H1 (cell line): ENCODE data around the gene GXYLT2. TPM values are rescaled to one million over a fixed set of nuclear protein-coding genes. Genes with fewer than 3 reads are reported as not detected.

Source experiments
- CTCF ChIA-PET: fragments of 300-600 bp; sonication (Branson Sonifier 250); formaldehyde crosslinking; loops from one replicate; lab custom pipeline; 2021; ENCODE audit not compliant: partially characterized antibody; lab: Charles Lee
- POLR2A ChIA-PET: fragments of 300-600 bp; sonication (Branson Sonifier 250); formaldehyde crosslinking; loops from one replicate; lab custom pipeline; 2021; ENCODE audit warnings: inconsistent platforms; ENCODE audit not compliant: partially characterized antibody; lab: Charles Lee
- DNase-seq, 2 experiments: peaks; one replicate each; pipeline versions ENCODE4 v3.0.0 to v3.0.0-alpha.2; 2010 to 2022; ENCODE audit warnings: low spot score in 2 of 2, low read depth in 1 of 2, mixed read lengths in 1 of 2
- FAIRE-seq: peaks from 2 replicates; lab custom pipeline; 2011; peaks lifted over from hg19 to GRCh38; lab: Jason Lieb, UNC
- H2AFZ ChIP-seq: 2 replicates; pipeline ENCODE4 v1.8.1; 2012; ENCODE audit warnings: low read length, inconsistent platforms
- H2AK5ac ChIP-seq: 2 replicates; pipeline ENCODE4 v1.6.1; 2013; ENCODE audit warnings: low read depth, low read length
- H2BK120ac ChIP-seq: replicated peaks from 2 replicates; pipeline ENCODE3; 2013; ENCODE audit warnings: low read depth, low read length, inconsistent platforms
- H2BK12ac ChIP-seq: 2 replicates; pipeline ENCODE4 v1.6.1; 2013; ENCODE audit warnings: low read depth, low read length
- H2BK15ac ChIP-seq: 2 replicates; pipeline ENCODE4 v1.6.1; 2013; ENCODE audit warnings: low read length
- H2BK20ac ChIP-seq: 2 replicates; pipeline ENCODE4 v1.6.1; 2013; ENCODE audit warnings: low read length
- H2BK5ac ChIP-seq: 2 replicates; pipeline ENCODE4 v1.6.1; 2013; ENCODE audit warnings: low read depth, low read length
- H3K14ac ChIP-seq: 2 replicates; pipeline ENCODE4 v1.6.1; 2013; ENCODE audit warnings: inconsistent platforms; ENCODE audit not compliant: insufficient read length
- H3K18ac ChIP-seq: 2 replicates; pipeline ENCODE4 v1.6.1; 2013; ENCODE audit warnings: low read length; ENCODE audit errors: extremely low read depth
- H3K23ac ChIP-seq: 2 replicates; pipeline ENCODE4 v1.6.1; 2013; ENCODE audit warnings: inconsistent platforms; ENCODE audit not compliant: insufficient read length
- H3K23me2 ChIP-seq: 2 replicates; pipeline ENCODE4 v1.6.1; 2013; ENCODE audit warnings: low read depth, low read length
- H3K27ac ChIP-seq: 2 replicates; pipeline ENCODE4 v1.6.1; 2011; ENCODE audit warnings: low read depth, low read length, inconsistent platforms
- H3K27me3 ChIP-seq, 4 experiments: replicated peaks in 1 of 4; 1 replicate in 1 of 4; 2 replicates in 3 of 4; pipeline versions ENCODE4 v1.6.1 to v1.8.1; 2011 to 2013; ENCODE audit warnings: low read length in 3 of 4, mild to moderate bottlenecking in 3 of 4, inconsistent platforms in 2 of 4, mixed read lengths in 2 of 4, moderate library complexity in 1 of 4; ENCODE audit not compliant: control insufficient read depth in 3 of 4, insufficient read depth in 3 of 4; ENCODE audit errors: extremely low read depth in 1 of 4
- H3K36me3 ChIP-seq, 4 experiments: 2 replicates each; pipeline versions ENCODE4 v1.6.1 to v1.8.1; 2011 to 2013; ENCODE audit warnings: mild to moderate bottlenecking in 4 of 4, low read length in 3 of 4, moderate library complexity in 2 of 4, control low read depth in 1 of 4, inconsistent platforms in 1 of 4; ENCODE audit not compliant: insufficient read depth in 4 of 4, control insufficient read depth in 2 of 4
- H3K4ac ChIP-seq: replicated peaks from 2 replicates; pipeline ENCODE3; 2013; ENCODE audit warnings: low read length, low read depth, mixed read lengths, inconsistent platforms; ENCODE audit not compliant: insufficient read length
- H3K4me1 ChIP-seq, 4 experiments: replicated peaks in 1 of 4; 1 replicate in 1 of 4; 2 replicates in 3 of 4; pipeline versions ENCODE4 v1.6.1 to v1.8.1; 2011 to 2013; ENCODE audit warnings: low read length in 3 of 4, inconsistent platforms in 2 of 4, mixed read lengths in 1 of 4; ENCODE audit not compliant: insufficient read depth in 4 of 4, control insufficient read depth in 3 of 4
- H3K4me2 ChIP-seq, 2 experiments: 2 replicates each; pipeline versions ENCODE4 v1.6.1 to v1.8.1; 2011 to 2013; ENCODE audit warnings: low read depth in 2 of 2, low read length in 2 of 2, control low read depth in 1 of 2, inconsistent platforms in 1 of 2, mild to moderate bottlenecking in 1 of 2; ENCODE audit not compliant: insufficient read depth in 1 of 2
- H3K4me3 ChIP-seq, 4 experiments: fragments of 200-600, 300-600 bp in 1 of 4; sonication (generic), shearing (Covaris generic), sonication (Bioruptor Twin) in 1 of 4; 2 replicates each; pipeline versions ENCODE4 v1.5.1 to v1.8.1; 2011 to 2016; ENCODE audit warnings: low read length in 4 of 4, low read depth in 3 of 4, control low read depth in 2 of 4, inconsistent platforms in 2 of 4, mild to moderate bottlenecking in 2 of 4, mixed read lengths in 1 of 4, moderate library complexity in 1 of 4; ENCODE audit not compliant: insufficient read depth in 2 of 4; ENCODE audit errors: extremely low read depth in 1 of 4
- H3K56ac ChIP-seq: replicated peaks from 2 replicates; pipeline ENCODE3; 2013; ENCODE audit warnings: low read depth, mild to moderate bottlenecking, mixed read lengths, low read length, inconsistent platforms; ENCODE audit not compliant: insufficient read length
- H3K79me1 ChIP-seq: 2 replicates; pipeline ENCODE4 v1.6.1; 2013; ENCODE audit warnings: low read depth, low read length, control low read depth
- H3K79me2 ChIP-seq, 2 experiments: 2 replicates each; pipeline versions ENCODE4 v1.6.1 to v1.8.1; 2012 to 2013; ENCODE audit warnings: low read length in 2 of 2, mild to moderate bottlenecking in 2 of 2, inconsistent platforms in 1 of 2; ENCODE audit not compliant: insufficient read depth in 2 of 2, control insufficient read depth in 1 of 2
- H3K9ac ChIP-seq, 4 experiments: replicated peaks in 1 of 4; 1 replicate in 1 of 4; 2 replicates in 3 of 4; pipeline versions ENCODE4 v1.6.1 to v1.8.1; 2011 to 2013; ENCODE audit warnings: low read depth in 3 of 4, low read length in 3 of 4, control low read depth in 2 of 4, mild to moderate bottlenecking in 2 of 4, moderate library complexity in 2 of 4, inconsistent platforms in 1 of 4; ENCODE audit errors: extremely low read depth in 1 of 4
- H3K9me3 ChIP-seq, 2 experiments: 2 replicates each; pipeline versions ENCODE4 v1.6.1 to v1.8.1; 2012 to 2013; ENCODE audit warnings: mild to moderate bottlenecking in 2 of 2, moderate library complexity in 2 of 2, control low read depth in 1 of 2, inconsistent platforms in 1 of 2, low read depth in 1 of 2, low read length in 1 of 2, mixed read lengths in 1 of 2; ENCODE audit not compliant: insufficient read depth in 2 of 2
- H4K20me1 ChIP-seq, 2 experiments: replicated peaks in 1 of 2; 2 replicates each; pipeline versions ENCODE3 to v1.8.1; 2011 to 2013; ENCODE audit warnings: inconsistent platforms in 2 of 2, low read length in 2 of 2, mild to moderate bottlenecking in 1 of 2; ENCODE audit not compliant: insufficient read depth in 2 of 2, control insufficient read depth in 1 of 2
- H4K5ac ChIP-seq: 2 replicates; pipeline ENCODE4 v1.6.1; 2013; ENCODE audit warnings: low read length, low read depth, mixed read lengths, inconsistent platforms; ENCODE audit not compliant: insufficient read length
- H4K8ac ChIP-seq: 2 replicates; pipeline ENCODE4 v1.8.0; 2013; ENCODE audit warnings: mild to moderate bottlenecking, moderate library complexity, low read length, inconsistent platforms; ENCODE audit not compliant: insufficient read depth; ENCODE audit errors: extremely low read depth
- H4K91ac ChIP-seq: replicated peaks from 2 replicates; pipeline ENCODE3; 2013; ENCODE audit warnings: low read length, mixed read lengths, inconsistent platforms; ENCODE audit not compliant: insufficient read length
- CHD2 ChIP-seq: IDR thresholded peaks from 2 replicates; pipeline ENCODE4 v1.6.1; 2012; ENCODE audit warnings: low read length, improper control_type of control experiment
- MAFK ChIP-seq: IDR thresholded peaks from 2 replicates; pipeline ENCODE4 v1.6.1; 2012; ENCODE audit warnings: low read depth, mild to moderate bottlenecking, improper control_type of control experiment, low read length
- RNF2 ChIP-seq: fragments of 200-900, 300-1000 bp; sonication (generic); IDR thresholded peaks from 2 replicates; pipeline ENCODE4 v1.7.1; 2016; ENCODE audit warnings: borderline replicate concordance, low read depth, mild to moderate bottlenecking, antibody characterized with exemption, low read length; ENCODE audit not compliant: poor library complexity, severe bottlenecking; ENCODE audit errors: missing control alignments
- TAF7 ChIP-seq: optimal IDR thresholded peaks from 2 replicates; pipeline ENCODE3; 2011; ENCODE audit warnings: low read depth, mild to moderate bottlenecking, inconsistent platforms, low read length, moderate library complexity, borderline replicate concordance
- TCF12 ChIP-seq: IDR thresholded peaks from 2 replicates; pipeline ENCODE4 v1.6.1; 2011; ENCODE audit warnings: low read depth, mild to moderate bottlenecking, low read length
- WGBS, 2 experiments: shearing (Covaris generic) in 1 of 2; methylation state at CpG; one replicate each; pipeline versions ENCODE4 v1.1.6 to v1.1.7; 2013 to 2015; ENCODE audit warnings: low lambda C conversion rate in 2 of 2, mixed read lengths in 2 of 2, inconsistent platforms in 1 of 2, low coverage in 1 of 2, missing lambda C conversion rate in 1 of 2; ENCODE audit not compliant: insufficient replicate concordance in 2 of 2, insufficient coverage in 1 of 2, insufficient read length in 1 of 2; ENCODE audit errors: extremely low coverage in 1 of 2, missing lambda C conversion rate in 1 of 2; 5-methylcytosine and 5-hydroxymethylcytosine counted together
- polyA plus RNA-seq, 7 experiments: library from polyadenylated mRNA; depleted of rRNA in 3 of 7; stranded (reverse) in 5 of 7; unstranded in 2 of 7; fragments of >200 nt in 5 of 7; fragments of 200-250 nt in 2 of 7; gene quantifications; 1 replicate in 5 of 7; 2 replicates in 1 of 7; 4 replicates in 1 of 7; pipeline versions ENCODE4 v1.2.1 to v1.2.3, GENCODE V29; 2011 to 2013; ENCODE audit warnings: missing spikeins in 2 of 7, mixed read lengths in 2 of 7
- total RNA-seq: library from RNA; stranded (reverse); fragmentation: NEBNext Ultra II Directional; extraction: Animal tissue kit (Norgen Biotek cat#: 25700); gene quantifications from 2 replicates; pipeline ENCODE4 v1.2.1, GENCODE V29; 2021
- TF ChIP-seq, protein P1 (sequence below): IDR thresholded peaks from 2 replicates; pipeline ENCODE4 v1.6.1; 2012; ENCODE audit warnings: inconsistent platforms

The GXYLT2 gene
- total and polyA plus RNA-seq, 2 of the 8 experiments (the other 6 are each of a cell fraction or from before 2014, with no cell fraction given): 1.8 to 5.6 TPM

DNA sequence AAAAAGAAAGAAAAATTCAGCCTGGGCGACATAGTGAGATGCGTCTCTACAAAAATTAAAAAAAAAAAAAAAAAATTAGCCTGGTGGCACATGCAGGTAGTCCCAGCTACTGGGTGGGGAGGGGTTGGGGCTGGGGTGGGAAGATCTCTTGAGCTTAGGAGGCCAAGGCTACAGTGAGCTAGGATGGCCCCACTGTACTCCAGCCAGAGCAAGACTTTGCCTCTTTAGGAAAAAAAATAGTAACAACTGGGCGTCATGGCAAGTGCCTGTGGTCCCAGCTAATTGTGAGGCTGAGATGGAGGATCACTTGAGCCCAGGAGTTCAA lies 84.8 kb downstream of the GXYLT2 start:
- H3K79me1 ChIP-seq: no peaks in the 10 kb centered on the region
- FAIRE-seq (no peak), DNase-seq (no peak)
- H3K36me3 ChIP-seq: no peaks in the 10 kb centered on the region; a peak in 1 of 8 replicates
- no peak overlapping the region for H4K91ac ChIP-seq
- no peak overlapping the region for H4K8ac ChIP-seq
- CTCF ChIA-PET: interaction anchor here (1.4 kb wide), 1 partner anchor 10 kb away, joined by 3 read pairs; no protein-coding TSS in a partner anchor
- POLR2A ChIA-PET: interaction anchor here (1.2 kb wide), 1 partner anchor 23 kb away, joined by 5 read pairs; the partner anchor contains the start of gene PPP4R2
- H4K20me1 ChIP-seq: no peaks in the 10 kb centered on the region
- no peak overlapping the region for H3K23ac ChIP-seq
- TF ChIP-seq MAFK (no peak), CHD2 (no peak), RNF2 (no peak), TAF7 (no peak), TCF12 (no peak)
- TF ChIP-seq, protein P1, sequence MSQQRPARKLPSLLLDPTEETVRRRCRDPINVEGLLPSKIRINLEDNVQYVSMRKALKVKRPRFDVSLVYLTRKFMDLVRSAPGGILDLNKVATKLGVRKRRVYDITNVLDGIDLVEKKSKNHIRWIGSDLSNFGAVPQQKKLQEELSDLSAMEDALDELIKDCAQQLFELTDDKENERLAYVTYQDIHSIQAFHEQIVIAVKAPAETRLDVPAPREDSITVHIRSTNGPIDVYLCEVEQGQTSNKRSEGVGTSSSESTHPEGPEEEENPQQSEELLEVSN: no peak
- H3K4me1 ChIP-seq: no peaks in the 10 kb centered on the region; a peak in 1 of 7 replicates
- no peak overlapping the region for H4K5ac ChIP-seq
- H3K23me2 ChIP-seq: no peaks in the 10 kb centered on the region
- H2BK5ac ChIP-seq: no peak overlapping the region
- H3K18ac ChIP-seq: no peak overlapping the region
- no peak overlapping the region for H2BK120ac ChIP-seq
- no peak overlapping the region; the same call in 1 of the 2 replicates for H3K27ac ChIP-seq
- no peak overlapping the region for H2AFZ ChIP-seq
- H3K4me3 ChIP-seq: no peak overlapping the region
- no peak overlapping the region for H3K56ac ChIP-seq
- no peak overlapping the region for H2BK15ac ChIP-seq
- no peak overlapping the region for H3K9ac ChIP-seq
- H3K4me2 ChIP-seq: no peak overlapping the region; a peak in 1 of 4 replicates
- H2BK12ac ChIP-seq: no peak overlapping the region
- no peaks in the 10 kb centered on the region for H3K27me3 ChIP-seq
- 67% methylated on average over 1 of the region's 3 CpGs; no CpG with 5 or more reads in 1 of the 2 experiments for WGBS, 2 experiments
- no peak overlapping the region for H3K4ac ChIP-seq
- H2AK5ac ChIP-seq: no peak overlapping the region
- H3K79me2 ChIP-seq: no peaks in the 10 kb centered on the region
- no peak overlapping the region for H2BK20ac ChIP-seq
- H3K14ac ChIP-seq: no peak overlapping the region
- no peaks in the 10 kb centered on the region for H3K9me3 ChIP-seq
